ENCODE data around the gene TSBP1. TPM values are rescaled to one million over a fixed set of nuclear protein-coding genes. Genes with fewer than 3 reads are reported as not detected.
"Not testable (repeated sequence)": the region's sequence is repeated elsewhere in the genome, so short reads cannot be mapped to it uniquely, and the experiment has no call there.

Gene TSBP1
- total RNA-seq, 2 donors from 2014 or later: 0.45 TPM; not detected in 1

GRCh38 chr6:32271429-32271828 is 100.3 kb downstream of the TSBP1 start:
- H3K9me3 ChIP-seq: no peaks in the 10 kb centered on the region
- no peaks in the 10 kb centered on the region for H3K36me3 ChIP-seq
- TF ChIP-seq POLR2A (IDR thresholded peaks at IDR 0.05) (no peak), CTCF (IDR thresholded peaks at IDR 0.05) (no peak), POLR2AphosphoS5 (IDR thresholded peaks at IDR 0.05) (no peak)
- H3K27ac ChIP-seq: no peak overlapping the region
- no peak overlapping the region for H3K4me3 ChIP-seq
- DNase-seq (ENCODE audit: low spot score): no peak
- 94% methylated on average over 1 of the region's 1 CpG for WGBS
- intact Hi-C loops (cut with DNase I): no loop called here
- H3K4me1 ChIP-seq (replicated peaks): no peaks in the 10 kb centered on the region
- no peaks in the 10 kb centered on the region for H3K27me3 ChIP-seq (replicated peaks; ENCODE audit: insufficient read depth)

GRCh38 chr6:32268459-32268858 is 103.2 kb downstream of the TSBP1 start:
- H3K4me1 ChIP-seq (replicated peaks); H3K4me3 ChIP-seq; H3K27ac ChIP-seq; H3K9me3 ChIP-seq; H3K27me3 ChIP-seq (replicated peaks; ENCODE audit: insufficient read depth); H3K36me3 ChIP-seq; intact Hi-C loops (cut with DNase I); DNase-seq (ENCODE audit: low spot score): not testable (repeated sequence)
- WGBS: 86% methylated on average over 3 of the region's 3 CpGs

GRCh38 chr6:32267035-32267434 is 104.7 kb downstream of the TSBP1 start:
- Histone ChIP-seq H3K4me3 (no peak overlapping the region), H3K9me3 (no peaks in the 10 kb centered on the region), H3K27ac (no peak overlapping the region), H3K4me1 (replicated peaks) (no peaks in the 10 kb centered on the region), H3K27me3 (replicated peaks; ENCODE audit: insufficient read depth) (no peaks in the 10 kb centered on the region), H3K36me3 (no peaks in the 10 kb centered on the region)
- TF ChIP-seq POLR2AphosphoS5 (IDR thresholded peaks at IDR 0.05): no peak
- TF ChIP-seq CTCF (IDR thresholded peaks at IDR 0.05): no peak
- TF ChIP-seq POLR2A (IDR thresholded peaks at IDR 0.05): no peak
- DNase-seq (ENCODE audit: low spot score): no peak
- intact Hi-C loops (cut with DNase I): no loop called here

GRCh38 chr6:32257262-32257661 is 114.4 kb downstream of the TSBP1 start:
- not testable (repeated sequence) for DNase-seq (ENCODE audit: low spot score); H3K9me3 ChIP-seq; H3K4me3 ChIP-seq; H3K4me1 ChIP-seq (replicated peaks); H3K36me3 ChIP-seq; H3K27me3 ChIP-seq (replicated peaks; ENCODE audit: insufficient read depth); H3K27ac ChIP-seq
- intact Hi-C loops (cut with DNase I): loop anchor here (10.0 kb wide), 1 partner anchor 448 kb away; no protein-coding TSS in a partner anchor
- 91% methylated on average over 4 of the region's 4 CpGs for WGBS

- no peaks in the 10 kb centered on the region for H3K27me3 ChIP-seq (replicated peaks; ENCODE audit: insufficient read depth)
- DNase-seq (ENCODE audit: low spot score): peak; percentile 67
- H3K4me3 ChIP-seq: peak overlapping the region; percentile 27 to 29
- TF ChIP-seq POLR2A (IDR thresholded peaks at IDR 0.05) (no peak), POLR2AphosphoS5 (IDR thresholded peaks at IDR 0.05) (peak; percentile 75), CTCF (IDR thresholded peaks at IDR 0.05) (peak; percentile 39 to 63 (median 58))
- no peaks in the 10 kb centered on the region for H3K9me3 ChIP-seq
- intact Hi-C loops (cut with DNase I): loop anchor here (10.0 kb wide), 1 partner anchor 449 kb away; no protein-coding TSS in a partner anchor
- H3K4me1 ChIP-seq (replicated peaks): no peaks in the 10 kb centered on the region
- 8% methylated on average over 30 of the region's 30 CpGs for WGBS
- H3K27ac ChIP-seq: peak overlapping the region; percentile 71
- no peaks in the 10 kb centered on the region for H3K36me3 ChIP-seq
Measured at GRCh38 chr6:32255199-32256153, 116.2 kb downstream of the TSBP1 start.
